HEK293 (cell line): ENCODE data around the gene NTN3.
A peak's percentile ranks its signal among the peaks of the same experiment; 100 is the strongest.

Experiments used
- CTCF ChIA-PET: fragments of 350-600 bp; formaldehyde crosslinking; extraction: SDS; loops from one replicate; lab custom pipeline; 2021; ENCODE audit warnings: antibody characterized with exemption; lab: Yijun Ruan, JAX
- POLR2A ChIA-PET: fragments of 300-600 bp; formaldehyde crosslinking; extraction: SDS; loops from one replicate; lab custom pipeline; 2020; ENCODE audit warnings: antibody characterized with exemption, inconsistent platforms; lab: Yijun Ruan, JAX
- H3K27ac ChIP-seq: fragments of 200-500 bp; sonication (Bioruptor generic); 2 replicates; pipeline ENCODE4 v1.5.1; 2014; ENCODE audit warnings: low read depth, low read length, control low read depth, inconsistent platforms; ENCODE audit errors: extremely low read depth
- H3K36me3 ChIP-seq, 2 experiments: fragments of 200-500 bp in 1 of 2; sonication (Bioruptor generic) in 1 of 2; 1 replicate in 1 of 2; 2 replicates in 1 of 2; pipeline ENCODE4 v1.5.1; 2014 to 2017; ENCODE audit warnings: inconsistent platforms in 2 of 2, low read length in 2 of 2; ENCODE audit not compliant: control insufficient read depth in 2 of 2, insufficient read depth in 1 of 2
- H3K4me1 ChIP-seq: fragments of 200-500 bp; sonication (Bioruptor generic); 2 replicates; pipeline ENCODE4 v1.5.1; 2014; ENCODE audit warnings: mild to moderate bottlenecking, low read length, inconsistent platforms; ENCODE audit not compliant: control insufficient read depth, insufficient read depth
- H3K4me3 ChIP-seq: 2 replicates; pipeline ENCODE4 v1.5.1; 2011; ENCODE audit warnings: low read depth, mild to moderate bottlenecking, control low read depth, low read length, moderate library complexity
- H3K9me3 ChIP-seq: fragments of 200-500 bp; sonication (Bioruptor generic); 2 replicates; pipeline ENCODE4 v1.5.1; 2014; ENCODE audit warnings: low read depth, low read length, inconsistent platforms; ENCODE audit not compliant: control insufficient read depth, insufficient read depth
- KLF16 ChIP-seq: fragments of 450-650 bp; formaldehyde crosslinking; IDR thresholded peaks from 2 replicates; pipeline ENCODE4 v1.5.1; 2017; ENCODE audit warnings: missing biosample characterization, missing genetic modification characterization
- MYNN ChIP-seq: fragments of 450-650 bp; formaldehyde crosslinking; IDR thresholded peaks from 2 replicates; pipeline ENCODE4 v1.5.1; 2016; ENCODE audit warnings: missing biosample characterization, missing genetic modification characterization, borderline replicate concordance
- SP3 ChIP-seq: fragments of 450-650 bp; formaldehyde crosslinking; IDR thresholded peaks from 2 replicates; pipeline ENCODE4 v1.5.1; 2016; ENCODE audit warnings: missing biosample characterization, missing genetic modification characterization
- ZBTB1 ChIP-seq: fragments of 450-650 bp; formaldehyde crosslinking; IDR thresholded peaks from 2 replicates; pipeline ENCODE4 v1.5.1; 2016; ENCODE audit warnings: missing biosample characterization, missing genetic modification characterization
- ZBTB20 ChIP-seq: fragments of 450-650 bp; formaldehyde crosslinking; IDR thresholded peaks from 2 replicates; pipeline ENCODE4 v1.5.1; 2016; ENCODE audit warnings: missing biosample characterization, missing genetic modification characterization
- ZBTB48 ChIP-seq: fragments of 450-650 bp; formaldehyde crosslinking; IDR thresholded peaks from 2 replicates; pipeline ENCODE4 v1.5.1; 2016; ENCODE audit warnings: missing biosample characterization, missing genetic modification characterization
- ZNF175 ChIP-seq: fragments of 450-650 bp; formaldehyde crosslinking; IDR thresholded peaks from 2 replicates; pipeline ENCODE4 v1.5.1; 2016; ENCODE audit warnings: missing biosample characterization, missing genetic modification characterization
- ZNF292 ChIP-seq: fragments of 450-650 bp; formaldehyde crosslinking; IDR thresholded peaks from 2 replicates; pipeline ENCODE4 v1.5.1; 2016; ENCODE audit warnings: low read depth, missing biosample characterization, missing genetic modification characterization, borderline replicate concordance
- ZNF561 ChIP-seq: fragments of 450-650 bp; IDR thresholded peaks from 2 replicates; pipeline ENCODE4 v1.5.1; 2018; ENCODE audit warnings: missing biosample characterization, missing genetic modification characterization, borderline replicate concordance
- ZNF600 ChIP-seq: fragments of 450-650 bp; formaldehyde crosslinking; IDR thresholded peaks from 2 replicates; pipeline ENCODE4 v1.5.1; 2016; ENCODE audit warnings: missing biosample characterization, missing genetic modification characterization
- ZNF791 ChIP-seq: fragments of 450-650 bp; formaldehyde crosslinking; IDR thresholded peaks from 2 replicates; pipeline ENCODE4 v1.5.1; 2016; ENCODE audit warnings: missing biosample characterization, missing genetic modification characterization
- ZXDB ChIP-seq: fragments of 450-650 bp; formaldehyde crosslinking; IDR thresholded peaks from 2 replicates; pipeline ENCODE4 v1.5.1; 2016; ENCODE audit warnings: missing biosample characterization, missing genetic modification characterization
- TF ChIP-seq, protein P1 (sequence below): fragments of 450-650 bp; formaldehyde crosslinking; conservative IDR thresholded peaks from 2 replicates; pipeline ENCODE4 v1.5.1; 2016; ENCODE audit warnings: low read depth, missing biosample characterization, missing genetic modification characterization
- TF ChIP-seq, protein P2 (sequence below): fragments of 450-650 bp; formaldehyde crosslinking; IDR thresholded peaks from 2 replicates; pipeline ENCODE4 v1.5.1; 2017; ENCODE audit warnings: missing biosample characterization, missing genetic modification characterization
- TF ChIP-seq, protein P3 (sequence below): fragments of 450-650 bp; formaldehyde crosslinking; IDR thresholded peaks from 2 replicates; pipeline ENCODE4 v1.5.1; 2016; ENCODE audit warnings: missing biosample characterization, missing genetic modification characterization, borderline replicate concordance
- TF ChIP-seq, protein P4 (sequence below): fragments of 450-650 bp; formaldehyde crosslinking; IDR thresholded peaks from 2 replicates; pipeline ENCODE4 v1.5.1; 2017; ENCODE audit warnings: missing biosample characterization, mild to moderate bottlenecking, missing genetic modification characterization, moderate library complexity

NTN3 gene

DNA sequence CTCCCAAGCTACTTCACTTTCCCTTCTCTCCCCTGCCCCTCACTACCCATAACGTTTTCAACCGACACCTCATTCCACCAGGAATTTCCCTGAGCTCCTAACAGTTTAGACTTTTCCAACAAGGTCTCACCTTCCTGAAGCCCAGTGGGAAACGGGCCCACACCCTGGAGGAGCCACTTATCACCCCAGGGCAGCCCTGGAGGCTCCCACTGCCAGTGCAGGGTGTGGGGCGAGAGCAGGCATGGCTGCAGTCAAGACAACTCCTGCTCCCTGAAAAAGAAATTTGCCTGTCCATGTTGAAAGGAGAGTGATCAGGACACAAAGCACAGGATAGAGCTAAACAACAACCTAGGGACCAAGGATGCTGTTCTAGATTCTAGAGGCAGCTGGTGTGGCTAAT is 43.6 kb upstream of the NTN3 start:
- ChIA-PET CTCF (interaction anchor here (1.6 kb wide), 1 partner anchor 87 kb away, joined by 6 read pairs; the partner anchor contains the start of gene ABCA3), POLR2A (interaction anchor here (1.0 to 1.4 kb wide), 2 partner anchors 33 to 176 kb away, joined by 3 read pairs; partner anchors contain the start of genes ECI1 and TEDC2)
- H3K36me3 ChIP-seq = peaks cover 14 to 19% of the 10 kb centered on the region in 2 experiments; a peak in 2 of 3 replicates
- no peaks in the 10 kb centered on the region for H3K9me3 ChIP-seq
- H3K4me1 ChIP-seq = no peaks in the 10 kb centered on the region; the same call in 1 of the 2 replicates
- H3K27ac ChIP-seq = no peak overlapping the region
- TF ChIP-seq ZNF791 (tag by site-specific recombination) = no peak
- no peak for TF ChIP-seq ZNF292 (tag by site-specific recombination)
- TF ChIP-seq ZBTB20 (tag by site-specific recombination) = no peak
- TF ChIP-seq KLF16 (tag by site-specific recombination) = no peak
- TF ChIP-seq ZNF175 (tag by site-specific recombination) = no peak
- no peak for TF ChIP-seq ZNF561 (tag by site-specific recombination)
- no peak for TF ChIP-seq MYNN (tag by site-specific recombination)
- H3K4me3 ChIP-seq = no peak overlapping the region

DNA sequence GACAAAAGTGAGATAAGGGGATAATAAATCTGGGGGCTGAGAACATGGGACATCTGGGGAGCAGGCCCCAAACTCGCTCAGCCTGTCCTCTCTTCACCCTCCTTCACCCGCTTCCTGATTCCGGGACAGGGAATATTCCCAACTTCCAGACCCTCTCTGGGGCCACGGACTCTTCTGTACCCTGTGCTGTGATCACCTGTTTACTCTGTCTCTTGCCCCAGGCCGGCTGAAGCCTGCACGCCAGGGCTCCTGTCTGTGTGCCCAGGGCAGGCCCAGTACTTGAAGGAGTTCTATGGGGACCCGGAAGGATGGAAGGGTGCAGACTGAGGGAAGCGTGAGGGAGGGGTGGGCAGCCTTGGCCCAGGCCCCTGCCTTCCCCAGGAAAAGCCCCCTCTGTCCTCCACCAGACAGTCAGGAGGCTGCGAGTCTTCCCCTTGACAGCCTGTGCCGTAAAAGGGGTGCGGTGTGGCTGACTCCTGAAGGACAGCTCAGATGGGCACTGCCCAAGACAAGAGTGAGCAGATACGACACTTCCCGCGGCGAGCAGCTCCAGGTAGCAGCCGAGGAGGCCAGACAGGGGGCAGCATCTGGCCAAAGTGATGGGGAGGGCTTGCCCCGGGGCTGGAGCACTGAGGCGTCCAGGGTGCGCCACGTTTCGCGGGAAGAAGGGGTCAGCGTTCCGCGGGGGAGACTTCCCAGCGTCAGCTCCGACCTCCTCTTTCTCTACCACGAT is 42.9 kb upstream of the NTN3 start:
- Histone ChIP-seq H3K4me1 (no peaks in the 10 kb centered on the region; the same call in 1 of the 2 replicates), H3K27ac (peak overlapping the region; percentile 53; the same call in 1 of the 2 replicates)
- TF ChIP-seq ZNF561 (tag by site-specific recombination) (no peak), ZXDB (tag by site-specific recombination) (no peak), ZNF600 (tag by site-specific recombination) (0 out of 2 replicates have a peak, but pooled peaks have one; percentile 25), ZBTB1 (tag by site-specific recombination) (no peak)
- TF ChIP-seq, protein P1, sequence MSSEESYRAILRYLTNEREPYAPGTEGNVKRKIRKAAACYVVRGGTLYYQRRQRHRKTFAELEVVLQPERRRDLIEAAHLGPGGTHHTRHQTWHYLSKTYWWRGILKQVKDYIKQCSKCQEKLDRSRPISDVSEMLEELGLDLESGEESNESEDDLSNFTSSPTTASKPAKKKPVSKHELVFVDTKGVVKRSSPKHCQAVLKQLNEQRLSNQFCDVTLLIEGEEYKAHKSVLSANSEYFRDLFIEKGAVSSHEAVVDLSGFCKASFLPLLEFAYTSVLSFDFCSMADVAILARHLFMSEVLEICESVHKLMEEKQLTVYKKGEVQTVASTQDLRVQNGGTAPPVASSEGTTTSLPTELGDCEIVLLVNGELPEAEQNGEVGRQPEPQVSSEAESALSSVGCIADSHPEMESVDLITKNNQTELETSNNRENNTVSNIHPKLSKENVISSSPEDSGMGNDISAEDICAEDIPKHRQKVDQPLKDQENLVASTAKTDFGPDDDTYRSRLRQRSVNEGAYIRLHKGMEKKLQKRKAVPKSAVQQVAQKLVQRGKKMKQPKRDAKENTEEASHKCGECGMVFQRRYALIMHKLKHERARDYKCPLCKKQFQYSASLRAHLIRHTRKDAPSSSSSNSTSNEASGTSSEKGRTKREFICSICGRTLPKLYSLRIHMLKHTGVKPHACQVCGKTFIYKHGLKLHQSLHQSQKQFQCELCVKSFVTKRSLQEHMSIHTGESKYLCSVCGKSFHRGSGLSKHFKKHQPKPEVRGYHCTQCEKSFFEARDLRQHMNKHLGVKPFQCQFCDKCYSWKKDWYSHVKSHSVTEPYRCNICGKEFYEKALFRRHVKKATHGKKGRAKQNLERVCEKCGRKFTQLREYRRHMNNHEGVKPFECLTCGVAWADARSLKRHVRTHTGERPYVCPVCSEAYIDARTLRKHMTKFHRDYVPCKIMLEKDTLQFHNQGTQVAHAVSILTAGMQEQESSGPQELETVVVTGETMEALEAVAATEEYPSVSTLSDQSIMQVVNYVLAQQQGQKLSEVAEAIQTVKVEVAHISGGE (tag by site-specific recombination) = no peak
- TF ChIP-seq, all 188 proteins: peak for 1
- ChIA-PET CTCF (interaction anchor here (0.7 to 1.6 kb wide), 3 partner anchors 77 to 557 kb away, joined by 3 to 6 read pairs (median 3); partner anchors contain the start of gene ABCA3), POLR2A (interaction anchor here (0.6 to 2.3 kb wide), 7 partner anchors 10 to 177 kb away, joined by 3 to 11 read pairs (median 4); partner anchors contain the start of gene ECI1)
- Histone ChIP-seq H3K36me3 (peaks cover 14 to 26% of the 10 kb centered on the region in 2 experiments; a peak in 2 of 3 replicates), H3K9me3 (no peaks in the 10 kb centered on the region), H3K4me3 (peak overlapping the region; percentile 54)

DNA sequence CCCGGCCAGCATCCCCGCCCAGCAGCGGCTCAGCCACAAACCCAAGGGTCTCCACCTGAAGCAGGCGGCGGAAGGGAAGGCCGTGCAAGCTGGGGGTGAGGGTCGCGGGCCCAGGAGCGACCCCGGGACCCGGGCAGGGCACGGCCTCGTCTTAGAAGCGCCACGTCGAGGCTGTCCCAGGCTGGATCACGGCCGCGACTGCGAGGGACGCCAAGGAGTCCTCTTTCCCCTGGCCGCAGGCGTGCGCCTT is 42.4 kb upstream of the NTN3 start:
- Histone ChIP-seq H3K9me3 (no peaks in the 10 kb centered on the region), H3K4me1 (no peaks in the 10 kb centered on the region; the same call in 1 of the 2 replicates), H3K36me3 (peaks cover 18 to 31% of the 10 kb centered on the region in 2 experiments; a peak in 2 of 3 replicates), H3K4me3 (peak overlapping the region; percentile 54), H3K27ac (peak overlapping the region; percentile 53; the same call in 1 of the 2 replicates)
- ChIA-PET CTCF (interaction anchor here (0.7 to 1.6 kb wide), 3 partner anchors 78 to 558 kb away, joined by 3 to 6 read pairs (median 3); partner anchors contain the start of gene ABCA3), POLR2A (interaction anchor here (0.6 to 2.3 kb wide), 6 partner anchors 10 to 178 kb away, joined by 3 to 11 read pairs (median 6); partner anchors contain the start of gene ECI1)
- TF ChIP-seq ZBTB48 (no peak), ZBTB1 (tag by site-specific recombination) (no peak), SP3 (tag by site-specific recombination) (no peak)
- TF ChIP-seq, protein P2, sequence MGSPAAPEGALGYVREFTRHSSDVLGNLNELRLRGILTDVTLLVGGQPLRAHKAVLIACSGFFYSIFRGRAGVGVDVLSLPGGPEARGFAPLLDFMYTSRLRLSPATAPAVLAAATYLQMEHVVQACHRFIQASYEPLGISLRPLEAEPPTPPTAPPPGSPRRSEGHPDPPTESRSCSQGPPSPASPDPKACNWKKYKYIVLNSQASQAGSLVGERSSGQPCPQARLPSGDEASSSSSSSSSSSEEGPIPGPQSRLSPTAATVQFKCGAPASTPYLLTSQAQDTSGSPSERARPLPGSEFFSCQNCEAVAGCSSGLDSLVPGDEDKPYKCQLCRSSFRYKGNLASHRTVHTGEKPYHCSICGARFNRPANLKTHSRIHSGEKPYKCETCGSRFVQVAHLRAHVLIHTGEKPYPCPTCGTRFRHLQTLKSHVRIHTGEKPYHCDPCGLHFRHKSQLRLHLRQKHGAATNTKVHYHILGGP (tag by site-specific recombination) = no peak
- TF ChIP-seq, protein P3, sequence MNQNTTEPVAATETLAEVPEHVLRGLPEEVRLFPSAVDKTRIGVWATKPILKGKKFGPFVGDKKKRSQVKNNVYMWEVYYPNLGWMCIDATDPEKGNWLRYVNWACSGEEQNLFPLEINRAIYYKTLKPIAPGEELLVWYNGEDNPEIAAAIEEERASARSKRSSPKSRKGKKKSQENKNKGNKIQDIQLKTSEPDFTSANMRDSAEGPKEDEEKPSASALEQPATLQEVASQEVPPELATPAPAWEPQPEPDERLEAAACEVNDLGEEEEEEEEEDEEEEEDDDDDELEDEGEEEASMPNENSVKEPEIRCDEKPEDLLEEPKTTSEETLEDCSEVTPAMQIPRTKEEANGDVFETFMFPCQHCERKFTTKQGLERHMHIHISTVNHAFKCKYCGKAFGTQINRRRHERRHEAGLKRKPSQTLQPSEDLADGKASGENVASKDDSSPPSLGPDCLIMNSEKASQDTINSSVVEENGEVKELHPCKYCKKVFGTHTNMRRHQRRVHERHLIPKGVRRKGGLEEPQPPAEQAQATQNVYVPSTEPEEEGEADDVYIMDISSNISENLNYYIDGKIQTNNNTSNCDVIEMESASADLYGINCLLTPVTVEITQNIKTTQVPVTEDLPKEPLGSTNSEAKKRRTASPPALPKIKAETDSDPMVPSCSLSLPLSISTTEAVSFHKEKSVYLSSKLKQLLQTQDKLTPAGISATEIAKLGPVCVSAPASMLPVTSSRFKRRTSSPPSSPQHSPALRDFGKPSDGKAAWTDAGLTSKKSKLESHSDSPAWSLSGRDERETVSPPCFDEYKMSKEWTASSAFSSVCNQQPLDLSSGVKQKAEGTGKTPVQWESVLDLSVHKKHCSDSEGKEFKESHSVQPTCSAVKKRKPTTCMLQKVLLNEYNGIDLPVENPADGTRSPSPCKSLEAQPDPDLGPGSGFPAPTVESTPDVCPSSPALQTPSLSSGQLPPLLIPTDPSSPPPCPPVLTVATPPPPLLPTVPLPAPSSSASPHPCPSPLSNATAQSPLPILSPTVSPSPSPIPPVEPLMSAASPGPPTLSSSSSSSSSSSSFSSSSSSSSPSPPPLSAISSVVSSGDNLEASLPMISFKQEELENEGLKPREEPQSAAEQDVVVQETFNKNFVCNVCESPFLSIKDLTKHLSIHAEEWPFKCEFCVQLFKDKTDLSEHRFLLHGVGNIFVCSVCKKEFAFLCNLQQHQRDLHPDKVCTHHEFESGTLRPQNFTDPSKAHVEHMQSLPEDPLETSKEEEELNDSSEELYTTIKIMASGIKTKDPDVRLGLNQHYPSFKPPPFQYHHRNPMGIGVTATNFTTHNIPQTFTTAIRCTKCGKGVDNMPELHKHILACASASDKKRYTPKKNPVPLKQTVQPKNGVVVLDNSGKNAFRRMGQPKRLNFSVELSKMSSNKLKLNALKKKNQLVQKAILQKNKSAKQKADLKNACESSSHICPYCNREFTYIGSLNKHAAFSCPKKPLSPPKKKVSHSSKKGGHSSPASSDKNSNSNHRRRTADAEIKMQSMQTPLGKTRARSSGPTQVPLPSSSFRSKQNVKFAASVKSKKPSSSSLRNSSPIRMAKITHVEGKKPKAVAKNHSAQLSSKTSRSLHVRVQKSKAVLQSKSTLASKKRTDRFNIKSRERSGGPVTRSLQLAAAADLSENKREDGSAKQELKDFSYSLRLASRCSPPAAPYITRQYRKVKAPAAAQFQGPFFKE (tag by site-specific recombination) = 0 out of 2 replicates have a peak, but pooled peaks have one; percentile 20
- TF ChIP-seq, protein P4, sequence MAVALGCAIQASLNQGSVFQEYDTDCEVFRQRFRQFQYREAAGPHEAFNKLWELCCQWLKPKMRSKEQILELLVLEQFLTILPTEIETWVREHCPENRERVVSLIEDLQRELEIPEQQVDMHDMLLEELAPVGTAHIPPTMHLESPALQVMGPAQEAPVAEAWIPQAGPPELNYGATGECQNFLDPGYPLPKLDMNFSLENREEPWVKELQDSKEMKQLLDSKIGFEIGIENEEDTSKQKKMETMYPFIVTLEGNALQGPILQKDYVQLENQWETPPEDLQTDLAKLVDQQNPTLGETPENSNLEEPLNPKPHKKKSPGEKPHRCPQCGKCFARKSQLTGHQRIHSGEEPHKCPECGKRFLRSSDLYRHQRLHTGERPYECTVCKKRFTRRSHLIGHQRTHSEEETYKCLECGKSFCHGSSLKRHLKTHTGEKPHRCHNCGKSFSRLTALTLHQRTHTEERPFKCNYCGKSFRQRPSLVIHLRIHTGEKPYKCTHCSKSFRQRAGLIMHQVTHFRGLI = peak; percentile 61; the same call in 1 of the 2 replicates
